Inferior parietal cortex (tissue), 1 donor: ENCODE results near the gene NOTCH1.

Experiments
- DNase-seq: peaks from one replicate; pipeline ENCODE4 v3.0.0-alpha.2; 2016; ENCODE audit errors: extremely low spot score

The NOTCH1 gene

GRCh38 chr9:136465500-136466154 lies 80.2 kb downstream of the NOTCH1 start:
- no peak for DNase-seq

- no peak for DNase-seq
Measured at GRCh38 chr9:136464241-136464640, 81.6 kb downstream of the NOTCH1 start.

- DNase-seq, result no peak
Measured at GRCh38 chr9:136463578-136463977, 82.3 kb downstream of the NOTCH1 start.

- DNase-seq, result no peak
Measured at GRCh38 chr9:136462664-136463063, 83.2 kb downstream of the NOTCH1 start.

DNA sequence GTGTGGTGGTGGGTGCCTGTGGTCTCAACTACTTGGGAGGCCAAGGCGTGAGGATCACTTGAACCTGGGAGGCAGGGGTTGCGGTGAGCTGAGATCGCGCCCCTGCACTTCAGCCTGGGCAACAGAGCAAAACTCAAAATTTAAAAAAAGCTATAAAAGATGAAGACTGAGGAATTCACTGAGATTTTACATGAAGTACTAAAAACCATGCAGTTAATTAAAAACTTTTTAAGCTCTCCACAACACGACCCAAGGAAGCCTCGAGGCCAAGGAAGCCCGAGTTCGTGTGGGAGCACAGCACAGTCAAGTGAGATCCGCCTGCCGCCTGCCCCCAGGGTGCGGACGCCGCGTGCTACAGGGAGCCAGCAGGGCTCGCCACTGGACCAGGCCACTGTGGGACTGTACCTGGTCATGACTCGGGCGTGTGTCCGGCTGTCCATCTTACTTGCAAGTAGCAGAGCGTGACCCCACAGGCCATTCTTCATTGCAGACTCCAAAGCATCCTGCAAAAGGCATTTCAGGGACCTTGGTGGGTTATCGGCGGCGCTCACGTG lies 85.0 kb downstream of the NOTCH1 start:
- DNase-seq, result no peak

GRCh38 chr9:136459425-136459824 lies 86.4 kb downstream of the NOTCH1 start:
- DNase-seq, result no peak

DNA sequence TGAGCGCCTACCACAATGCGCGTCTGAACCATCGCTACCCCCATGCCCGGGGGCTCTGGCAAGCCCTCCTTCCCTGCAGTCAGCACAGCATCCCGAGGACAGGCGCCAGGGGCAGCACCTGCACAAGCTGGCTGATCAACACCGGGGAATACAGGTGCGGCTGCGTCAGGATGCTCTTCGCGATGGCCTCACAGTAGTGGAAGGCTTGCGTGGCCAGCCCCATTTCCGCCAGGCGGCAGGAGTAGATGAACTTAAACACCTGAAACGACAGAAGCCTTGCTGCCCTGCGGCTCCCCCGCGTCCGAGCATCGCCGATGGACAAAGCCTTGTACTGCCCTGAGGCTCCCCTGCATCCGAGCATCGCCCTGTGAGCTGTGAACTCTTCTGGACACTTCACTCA lies 88.5 kb downstream of the NOTCH1 start:
- DNase-seq, result no peak

- DNase-seq, result no peak
Measured at GRCh38 chr9:136456258-136456657, 89.6 kb downstream of the NOTCH1 start.

- DNase-seq, result no peak
Measured at GRCh38 chr9:136455043-136456002, 90.5 kb downstream of the NOTCH1 start.

GRCh38 chr9:136454026-136454796 lies 91.6 kb downstream of the NOTCH1 start:
- DNase-seq, result no peak

- DNase-seq, result no peak
Measured at GRCh38 chr9:136453326-136453725, 92.5 kb downstream of the NOTCH1 start.

DNA sequence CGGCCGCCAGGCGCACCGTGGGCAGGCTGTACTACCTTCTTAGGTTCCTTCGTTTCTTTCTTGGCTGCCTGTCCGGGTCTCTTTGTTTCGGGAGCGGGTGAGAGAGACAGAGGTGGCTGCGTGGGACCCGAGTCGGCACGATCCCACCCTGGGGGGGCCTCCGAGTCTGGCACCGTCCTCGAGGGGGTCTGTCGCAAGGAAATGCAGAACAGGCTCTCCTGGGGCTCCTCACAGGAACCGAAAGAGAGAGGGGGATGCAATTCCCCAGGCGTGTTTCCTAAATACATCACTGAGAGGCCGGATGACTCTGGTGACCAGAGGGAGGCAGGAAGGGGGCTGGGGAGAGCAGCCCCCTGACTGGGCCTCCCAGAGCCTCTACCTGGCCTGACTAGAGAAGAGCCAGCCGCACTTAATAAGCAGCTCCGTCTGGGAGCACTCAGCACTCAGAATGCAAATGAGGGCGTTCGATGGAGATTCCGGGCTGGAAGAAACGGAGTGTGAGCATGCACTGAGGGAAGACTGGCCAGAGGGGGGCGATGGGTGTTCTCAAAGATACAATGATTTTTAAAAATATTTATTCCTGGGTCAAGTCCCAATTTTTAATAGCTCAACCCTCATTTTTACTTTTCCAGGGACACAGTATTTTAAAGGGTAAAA lies 94.5 kb downstream of the NOTCH1 start:
- no peak for DNase-seq

DNA sequence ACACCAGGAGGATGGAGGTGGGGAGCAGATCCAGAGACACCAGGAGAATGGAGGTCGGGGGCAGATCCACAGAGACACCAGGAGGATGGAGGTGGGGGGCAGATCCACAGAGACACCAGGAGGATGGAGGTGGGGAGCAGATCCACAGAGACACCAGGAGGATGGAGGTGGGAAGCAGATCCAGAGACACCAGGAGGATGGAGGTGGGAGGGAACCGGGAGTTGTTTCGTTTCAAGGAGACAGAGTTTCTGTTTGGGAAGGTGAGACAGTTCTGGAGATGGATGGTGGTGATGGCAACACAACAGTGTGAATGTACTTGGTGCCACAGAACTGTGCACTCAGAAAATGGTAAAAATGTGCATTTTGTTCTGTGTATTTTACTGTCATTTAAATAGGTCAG lies 97.2 kb downstream of the NOTCH1 start:
- DNase-seq, result peak; percentile 4

- no peak for DNase-seq
Measured at GRCh38 chr9:136447173-136447778, 98.6 kb downstream of the NOTCH1 start.

- no peak for DNase-seq
Measured at GRCh38 chr9:136445799-136446198, 100.0 kb downstream of the NOTCH1 start.
